ENCODE measurements around the gene EYS. TPM values are rescaled to one million over a fixed set of nuclear protein-coding genes. Genes with fewer than 3 reads are reported as not detected.

The EYS gene
- polyA plus RNA-seq, 4 donors: 0.51 to 0.77 (median 0.61) TPM

DNA sequence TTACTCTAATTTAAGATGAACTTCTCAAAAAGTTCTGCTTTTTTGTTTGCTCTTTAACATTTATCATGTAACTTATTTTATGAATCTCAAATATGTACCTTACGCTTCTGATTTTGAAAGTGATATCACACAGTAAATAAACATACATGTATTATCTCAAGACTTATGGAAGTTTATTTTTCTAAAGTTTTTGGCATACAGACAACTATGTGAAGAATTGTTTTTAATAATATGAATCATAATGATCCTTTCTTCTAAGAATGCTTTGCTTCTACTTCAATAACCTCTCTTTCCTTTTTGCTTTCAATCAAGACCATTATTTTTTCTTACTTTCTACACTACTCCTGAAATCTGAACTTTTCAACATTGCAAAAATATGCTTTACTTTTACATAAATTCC, 816.4 kb downstream of the EYS start:
- no peak for DNase-seq (ENCODE audit: low read depth in 4 of 4, low spot score in 3 of 4)

DNA sequence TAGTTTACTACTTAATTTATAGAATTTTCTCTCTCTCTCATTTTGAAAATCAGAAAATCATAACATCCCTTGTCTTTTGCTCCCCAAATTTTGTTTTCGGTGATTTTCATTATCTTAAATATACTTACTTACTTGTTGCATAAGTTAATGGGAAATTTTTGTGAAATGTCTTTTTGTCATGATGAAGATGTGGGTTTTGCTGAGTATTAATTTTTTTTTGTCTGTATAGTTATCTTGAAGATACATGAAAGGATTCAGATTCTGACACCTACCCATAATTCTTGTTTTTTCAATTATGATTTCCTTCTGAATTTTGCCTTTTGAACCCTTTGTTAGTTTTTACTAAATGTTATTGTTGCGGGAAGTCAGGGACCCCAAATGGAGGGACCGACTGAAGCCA, 817.9 kb downstream of the EYS start:
- DNase-seq (ENCODE audit: low read depth in 4 of 4, low spot score in 3 of 4): no peak

GRCh38 chr6:64874776-64875175, 832.2 kb downstream of the EYS start:
- no peak for DNase-seq (ENCODE audit: low read depth in 4 of 4, low spot score in 3 of 4)

- no peak for DNase-seq (ENCODE audit: low read depth in 4 of 4, low spot score in 3 of 4)
Measured at GRCh38 chr6:64872633-64873032, 834.4 kb downstream of the EYS start.

DNA sequence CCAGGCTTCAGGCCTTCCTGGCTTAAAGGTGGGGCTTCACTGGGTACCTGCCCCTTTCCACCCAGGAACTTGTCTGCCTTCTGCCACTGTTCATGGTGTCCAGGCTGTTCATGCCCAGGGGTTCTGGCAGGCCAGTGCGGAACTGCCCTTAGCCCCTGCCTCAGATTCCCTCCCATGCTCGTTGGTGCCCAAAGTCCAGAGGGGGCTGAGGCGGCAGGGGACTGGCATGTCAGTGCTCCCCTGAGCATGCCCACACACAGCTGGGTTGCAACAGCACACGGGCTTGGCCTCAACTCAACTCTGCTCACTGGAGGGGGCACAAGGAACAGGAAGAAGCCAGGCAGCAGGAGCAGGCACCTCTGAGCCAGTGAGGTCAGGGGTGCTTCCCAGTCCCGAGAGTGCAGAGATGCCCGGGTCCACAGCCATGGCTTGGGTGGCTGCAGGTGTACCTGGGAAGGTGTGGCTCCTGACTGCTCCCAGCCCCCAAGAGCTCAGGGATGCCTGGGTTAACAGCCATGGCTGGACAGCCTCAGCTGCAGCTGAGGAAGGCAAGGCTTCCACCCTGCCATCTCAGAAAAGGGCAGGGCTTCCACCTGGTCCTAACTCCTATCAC, 845.9 kb downstream of the EYS start:
- no peak for DNase-seq (ENCODE audit: low read depth in 4 of 4, low spot score in 3 of 4)

GRCh38 chr6:64860203-64860602, 846.8 kb downstream of the EYS start:
- DNase-seq (ENCODE audit: low read depth in 4 of 4, low spot score in 3 of 4): no peak

- no peak for DNase-seq (ENCODE audit: low read depth in 4 of 4, low spot score in 3 of 4)
Measured at GRCh38 chr6:64850121-64850520, 856.9 kb downstream of the EYS start.

- DNase-seq (ENCODE audit: low read depth in 4 of 4, low spot score in 3 of 4): no peak
Measured at GRCh38 chr6:64848467-64848866, 858.6 kb downstream of the EYS start.

GRCh38 chr6:64847396-64847795, 859.6 kb downstream of the EYS start:
- no peak for DNase-seq (ENCODE audit: low read depth in 4 of 4, low spot score in 3 of 4)

DNA sequence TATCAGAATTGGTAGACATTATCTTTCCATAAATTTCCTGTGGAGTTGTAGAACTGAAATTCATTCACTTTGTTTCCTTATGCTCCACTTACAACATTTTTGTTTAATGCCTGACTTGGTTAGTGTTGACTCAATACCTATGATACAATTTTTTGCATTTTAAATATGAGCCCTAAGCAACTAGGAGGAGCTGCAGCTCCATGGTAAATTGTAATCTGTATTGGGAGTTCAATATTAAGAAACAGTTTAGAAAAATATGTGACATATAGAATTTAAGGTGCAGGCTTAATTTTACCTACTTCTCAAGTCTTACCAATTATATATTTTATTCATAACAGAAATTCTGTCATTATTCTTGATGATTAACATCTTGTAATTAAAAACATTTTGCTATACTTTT, 868.3 kb downstream of the EYS start:
- DNase-seq (ENCODE audit: low read depth in 4 of 4, low spot score in 3 of 4): no peak

DNA sequence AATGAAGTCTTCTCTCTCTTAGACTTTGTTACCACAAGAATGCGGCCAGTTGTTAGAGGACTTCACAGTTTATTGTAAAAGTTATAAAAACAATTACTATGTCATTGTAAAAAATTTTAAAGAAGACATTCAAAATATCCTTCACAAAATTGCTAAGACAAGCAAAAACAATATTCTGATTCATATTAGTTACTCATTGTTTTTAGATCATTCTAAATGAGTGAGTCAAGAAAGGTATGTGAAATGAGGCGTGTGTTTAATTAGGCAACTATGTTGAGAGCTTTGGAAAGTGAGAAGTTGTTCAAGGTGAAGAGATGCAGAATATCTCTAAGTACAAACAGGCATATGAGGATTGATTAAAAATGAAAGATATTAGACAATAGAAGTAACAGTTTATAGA, 875.3 kb downstream of the EYS start:
- no peak for DNase-seq (ENCODE audit: low read depth in 4 of 4, low spot score in 3 of 4)

GRCh38 chr6:64817525-64817924, 889.5 kb downstream of the EYS start:
- no peak for DNase-seq (ENCODE audit: low read depth in 4 of 4, low spot score in 3 of 4)

DNA sequence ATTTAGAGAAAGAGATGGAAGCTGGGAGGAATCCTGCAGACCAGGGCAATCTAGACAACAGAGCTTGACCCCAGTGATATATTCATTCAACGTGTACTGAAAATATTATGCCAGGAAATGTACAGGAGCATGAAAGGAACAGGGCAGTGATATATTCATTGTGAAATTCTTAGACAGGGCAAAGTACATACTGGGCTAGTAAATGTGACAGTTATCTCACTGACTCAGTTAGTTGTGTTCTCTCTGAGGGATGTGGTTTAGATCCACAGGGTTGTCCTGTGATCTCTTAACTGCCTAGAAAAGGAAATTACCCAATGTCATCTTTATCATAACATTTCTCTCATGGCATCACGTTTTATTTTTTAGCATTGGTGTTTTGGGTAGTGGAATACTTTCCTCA, 891.3 kb downstream of the EYS start:
- no peak for DNase-seq (ENCODE audit: low read depth in 4 of 4, low spot score in 3 of 4)

- DNase-seq (ENCODE audit: low read depth in 4 of 4, low spot score in 3 of 4): no peak
Measured at GRCh38 chr6:64812138-64812537, 894.9 kb downstream of the EYS start.

- no peak for DNase-seq (ENCODE audit: low read depth in 4 of 4, low spot score in 3 of 4)
Measured at GRCh38 chr6:64811119-64811518, 895.9 kb downstream of the EYS start.

GRCh38 chr6:64807785-64808184, 899.2 kb downstream of the EYS start:
- DNase-seq (ENCODE audit: low read depth in 4 of 4, low spot score in 3 of 4): no peak

GRCh38 chr6:64803470-64804166, 903.4 kb downstream of the EYS start:
- DNase-seq (ENCODE audit: low read depth in 4 of 4, low spot score in 3 of 4): no peak

DNA sequence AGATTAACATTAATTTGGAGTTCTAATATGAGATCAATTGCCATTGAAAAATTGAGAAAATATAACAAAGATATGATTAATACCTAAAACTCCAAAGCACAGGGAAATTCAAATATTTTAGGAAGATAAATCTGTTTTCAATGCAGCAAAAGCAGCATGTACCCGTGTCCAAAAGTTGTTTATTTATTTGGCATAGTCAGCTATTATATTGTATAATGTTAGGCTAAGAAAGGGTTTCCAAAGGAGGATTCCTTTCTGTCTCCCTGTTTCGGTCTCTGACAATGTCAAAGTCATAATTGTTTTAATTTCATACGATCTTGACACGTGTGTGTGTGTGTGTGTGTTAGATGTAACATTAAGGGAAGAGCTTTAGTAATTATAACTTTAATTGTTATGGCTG, 914.5 kb downstream of the EYS start:
- DNase-seq (ENCODE audit: low read depth in 4 of 4, low spot score in 3 of 4): no peak

DNA sequence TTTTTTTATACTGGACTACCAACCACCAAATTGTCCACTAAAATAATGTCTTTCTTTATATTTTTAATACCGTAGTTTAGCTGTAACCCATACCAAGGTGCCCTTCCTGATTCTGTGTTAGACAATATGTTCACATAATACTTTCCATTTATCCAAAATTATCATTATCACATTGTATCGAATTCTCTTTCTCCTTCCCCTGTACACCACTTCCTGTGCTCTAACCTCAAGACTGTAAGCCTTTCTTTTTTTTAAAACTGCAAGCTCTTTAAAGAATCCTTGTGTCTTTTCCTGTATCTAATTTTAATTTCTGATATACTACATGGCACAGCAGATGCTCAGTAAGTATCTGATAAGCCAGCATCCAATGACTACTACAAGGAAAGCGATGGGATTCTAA, 917.5 kb downstream of the EYS start:
- DNase-seq (ENCODE audit: low read depth in 4 of 4, low spot score in 3 of 4): no peak

DNA sequence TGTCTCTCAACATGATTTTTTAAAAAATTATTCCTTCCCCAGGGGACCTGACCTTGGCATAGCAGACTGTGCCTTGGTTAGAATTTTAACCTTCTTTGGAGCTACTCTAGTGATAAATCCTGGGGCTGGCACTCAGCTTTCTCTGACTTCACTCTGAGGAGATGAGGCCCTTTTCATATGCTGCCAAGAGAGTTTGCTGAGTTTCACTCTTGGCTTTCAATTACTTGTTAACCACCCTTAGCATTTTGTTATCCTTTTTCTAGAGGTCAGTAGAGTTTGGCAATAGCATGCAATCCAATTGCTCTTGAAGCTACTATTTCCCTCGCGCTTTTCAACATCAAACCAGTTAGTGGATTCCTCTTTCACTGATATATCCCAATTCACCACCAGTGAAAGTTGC, 920.3 kb downstream of the EYS start:
- DNase-seq (ENCODE audit: low read depth in 4 of 4, low spot score in 3 of 4): no peak

GRCh38 chr6:64782877-64783276, 924.1 kb downstream of the EYS start:
- no peak for DNase-seq (ENCODE audit: low read depth in 4 of 4, low spot score in 3 of 4)

- no peak for DNase-seq (ENCODE audit: low read depth in 4 of 4, low spot score in 3 of 4)
Measured at GRCh38 chr6:64777941-64778785, 928.9 kb downstream of the EYS start.

All from right renal pelvis (tissue), 4 donors.